HCT116 (cell line): ENCODE data around the gene RFESD. TPM values are rescaled to one million over a fixed set of nuclear protein-coding genes. Genes with fewer than 3 reads are reported as not detected.
A peak's percentile ranks its signal among the peaks of the same experiment; 100 is the strongest.

ENCODE experiments used
- ATAC-seq: fragments of 200-7000 bp; cut with Tn5 transposase; 2 replicates; pipeline ENCODE4 v1.9.1; 2020; ENCODE audit warnings: mild to moderate bottlenecking, moderate library complexity
- BruUV-seq: library from RNA; stranded (reverse); fragments of 400-500 nt; replicated peaks from 2 replicates; lab custom pipeline; 2021; lab: Mats Ljungman, UMichigan
- CTCF ChIA-PET: fragments of 300-600 bp; sonication (Branson Sonifier 250); formaldehyde crosslinking; loops from one replicate; lab custom pipeline; 2021; ENCODE audit warnings: antibody characterized with exemption; lab: Charles Lee
- POLR2A ChIA-PET: fragments of 300-600, 350-600 bp; sonication (Branson Sonifier 250); formaldehyde crosslinking; loops from one replicate; lab custom pipeline; 2021; ENCODE audit warnings: antibody characterized with exemption; lab: Charles Lee
- RAD21 ChIA-PET, 2 experiments: fragments of 300-600 bp; sonication (Branson Sonifier 250); formaldehyde crosslinking; loops; one replicate each; lab custom pipeline; 2023; ENCODE audit warnings: low total read pairs in 2 of 2; ENCODE audit not compliant: uncharacterized antibody in 2 of 2, unreplicated experiment in 2 of 2, low non-redundant PET in 1 of 2; lab: Charles Lee
- DNase-seq: peaks from one replicate; pipeline ENCODE4 v3.0.0-alpha.2; 2010; ENCODE audit warnings: low read depth, low spot score
- H2AFZ ChIP-seq: fragments of 200-600 bp; shearing (Covaris generic), sonication (generic); 2 replicates; pipeline ENCODE4 v1.6.1; 2017; ENCODE audit warnings: low read depth, mixed run types, mixed read lengths, antibody characterized with exemption, low read length; ENCODE audit not compliant: poor library complexity, severe bottlenecking
- H3K27ac ChIP-seq: 2 replicates; pipeline ENCODE4 v1.5.1; 2012; ENCODE audit warnings: low read depth, low read length
- H3K27me3 ChIP-seq: fragments of 200-600 bp; sonication (generic); 2 replicates; pipeline ENCODE4 v1.6.1; 2016; ENCODE audit warnings: mixed run types, low read length, mixed read lengths; ENCODE audit not compliant: insufficient read depth
- H3K36me3 ChIP-seq, 2 experiments: fragments of 200-500 bp in 1 of 2; fragments of 200-600 bp in 1 of 2; sonication (Bioruptor generic) in 1 of 2; sonication (generic) in 1 of 2; 2 replicates each; pipeline versions ENCODE4 v1.5.1 to v1.6.1; 2014 to 2016; ENCODE audit warnings: low read length in 2 of 2, inconsistent platforms in 1 of 2, mixed read lengths in 1 of 2, mixed run types in 1 of 2; ENCODE audit not compliant: insufficient read depth in 2 of 2, control insufficient read depth in 1 of 2
- H3K4me1 ChIP-seq, 2 experiments: fragments of 200-600 bp in 1 of 2; sonication (generic) in 1 of 2; 2 replicates each; pipeline versions ENCODE4 v1.5.1 to v1.6.1; 2012 to 2017; ENCODE audit warnings: low read length in 2 of 2, inconsistent platforms in 1 of 2, mild to moderate bottlenecking in 1 of 2, mixed read lengths in 1 of 2, mixed run types in 1 of 2, moderate library complexity in 1 of 2; ENCODE audit not compliant: insufficient read depth in 2 of 2, control insufficient read depth in 1 of 2
- H3K4me2 ChIP-seq: fragments of 200-600 bp; sonication (generic); 2 replicates; pipeline ENCODE4 v1.6.1; 2017; ENCODE audit warnings: mixed run types, low read length, mixed read lengths
- H3K4me3 ChIP-seq, 2 experiments: fragments of 200-600 bp in 1 of 2; sonication (generic) in 1 of 2; replicated peaks in 1 of 2; 2 replicates each; pipeline ENCODE4 v1.5.1; 2011 to 2016; ENCODE audit warnings: low read length in 2 of 2, control low read depth in 1 of 2, low read depth in 1 of 2, mild to moderate bottlenecking in 1 of 2, mixed read lengths in 1 of 2, mixed run types in 1 of 2
- H3K79me2 ChIP-seq: fragments of 200-600 bp; sonication (generic); 2 replicates; pipeline ENCODE4 v1.6.1; 2017; ENCODE audit warnings: mild to moderate bottlenecking, mixed run types, low read length, moderate library complexity, mixed read lengths; ENCODE audit not compliant: insufficient read depth
- H3K9ac ChIP-seq: fragments of 200-600 bp; sonication (generic); 2 replicates; pipeline ENCODE4 v1.6.1; 2016; ENCODE audit warnings: low read length, mixed read lengths
- H3K9me2 ChIP-seq: fragments of 200-600 bp; sonication (generic), shearing (Covaris generic); 2 replicates; pipeline ENCODE4 v1.6.1; 2017; ENCODE audit warnings: mixed run types, mild to moderate bottlenecking, moderate library complexity; ENCODE audit not compliant: insufficient read depth
- H3K9me3 ChIP-seq, 2 experiments: fragments of 200-500 bp in 1 of 2; fragments of 200-600 bp in 1 of 2; sonication (Bioruptor generic) in 1 of 2; sonication (generic) in 1 of 2; 2 replicates each; pipeline ENCODE4 v1.6.1; 2014 to 2017; ENCODE audit warnings: low read length in 2 of 2, mixed read lengths in 2 of 2, inconsistent platforms in 1 of 2, low read depth in 1 of 2, mild to moderate bottlenecking in 1 of 2, mixed run types in 1 of 2, moderate library complexity in 1 of 2; ENCODE audit not compliant: control insufficient read depth in 1 of 2, insufficient read depth in 1 of 2
- H4K20me1 ChIP-seq: fragments of 200-600 bp; sonication (generic), shearing (Covaris generic); 2 replicates; pipeline ENCODE4 v1.6.1; 2017; ENCODE audit warnings: mixed run types, mild to moderate bottlenecking, moderate library complexity; ENCODE audit not compliant: insufficient read depth
- ATF3 ChIP-seq: IDR thresholded peaks from 2 replicates; pipeline ENCODE4 v1.6.1; 2012
- CBX3 ChIP-seq: IDR thresholded peaks from 2 replicates; pipeline ENCODE4 v1.6.1; 2012; ENCODE audit warnings: low read depth
- EGR1 ChIP-seq: IDR thresholded peaks from 2 replicates; pipeline ENCODE4 v1.6.1; 2012; ENCODE audit warnings: low read depth
- ELF1 ChIP-seq: IDR thresholded peaks from 2 replicates; pipeline ENCODE4 v1.6.1; 2012; ENCODE audit warnings: low read depth, borderline replicate concordance
- EZH2phosphoT487 ChIP-seq: fragments of 200-600 bp; IDR thresholded peaks from 2 replicates; pipeline ENCODE4 v1.6.1; 2018; ENCODE audit warnings: antibody characterized with exemption, borderline replicate concordance
- REST ChIP-seq: IDR thresholded peaks from 2 replicates; pipeline ENCODE4 v1.6.1; 2012; ENCODE audit warnings: low read depth
- SIN3A ChIP-seq: IDR thresholded peaks from 2 replicates; pipeline ENCODE4 v1.6.1; 2012; ENCODE audit warnings: low read depth
- SP1 ChIP-seq: IDR thresholded peaks from 2 replicates; pipeline ENCODE4 v1.6.1; 2012; ENCODE audit warnings: low read depth
- TCF7L2 ChIP-seq: IDR thresholded peaks from 2 replicates; pipeline ENCODE4 v1.7.0; 2011; ENCODE audit warnings: borderline replicate concordance, inconsistent platforms; ENCODE audit not compliant: insufficient read depth, insufficient read length; ENCODE audit errors: extremely low read depth
- ZBTB33 ChIP-seq: IDR thresholded peaks from 2 replicates; pipeline ENCODE4 v1.6.1; 2011; ENCODE audit warnings: mild to moderate bottlenecking, low read length, moderate library complexity; ENCODE audit not compliant: insufficient replicate concordance; ENCODE audit errors: extremely low read depth
- intact Hi-C: fragments of 100-400 bp; cut with micrococcal nuclease; formaldehyde crosslinking; loops from 2 replicates; pipeline ENCODE4 v1.10.0; 2022
- total RNA-seq: library from RNA; stranded (reverse); gene quantifications from one replicate; pipeline ENCODE4 v1.2.1, GENCODE V29; 2021; ENCODE audit not compliant: unreplicated experiment

The RFESD gene
- total RNA-seq, 1 experiment from 2014 or later, result 4.1 TPM

- no peak for ATAC-seq
- BruUV-seq, result no TSS peak
- RAD21 ChIA-PET, result no interaction called here
These were observed 43.8 kb downstream of the RFESD start for GRCh38 chr5:95690333-95690732.

More at GRCh38 chr5:95690333-95690732, 43.8 kb downstream of the RFESD start:
- Histone ChIP-seq H3K4me3 (no peak overlapping the region), H4K20me1 (no peaks in the 10 kb centered on the region), H3K9ac (no peak overlapping the region), H3K36me3 (no peaks in the 10 kb centered on the region), H3K9me2 (no peaks in the 10 kb centered on the region), H3K79me2 (no peaks in the 10 kb centered on the region), H2AFZ (peak overlapping the region; percentile 29), H3K27me3 (no peaks in the 10 kb centered on the region), H3K27ac (no peak overlapping the region), H3K4me2 (no peak overlapping the region), H3K9me3 (no peaks in the 10 kb centered on the region), H3K4me1 (no peaks in the 10 kb centered on the region)
- CTCF ChIA-PET, result interaction anchor here (1.3 kb wide), 1 partner anchor 26 kb away, joined by 3 read pairs; no protein-coding TSS in a partner anchor
- intact Hi-C loops, result no loop called here
- DNase-seq, result no peak
- POLR2A ChIA-PET, result no interaction called here
- TF ChIP-seq CBX3 (no peak), SP1 (no peak), TCF7L2 (no peak), ZBTB33 (no peak), REST (no peak), EZH2phosphoT487 (no peak), ATF3 (no peak), SIN3A (no peak), EGR1 (no peak), ELF1 (no peak)
